GM18498 (cell line): ENCODE data around the gene IL1RL1.

ENCODE experiments used
- ATAC-seq: cut with Tn5 transposase; IDR thresholded peaks from one replicate; pipeline ENCODE4 v1.9.1; 2021; ENCODE audit warnings: mild to moderate bottlenecking, moderate library complexity; ENCODE audit not compliant: unreplicated experiment

Gene IL1RL1

DNA sequence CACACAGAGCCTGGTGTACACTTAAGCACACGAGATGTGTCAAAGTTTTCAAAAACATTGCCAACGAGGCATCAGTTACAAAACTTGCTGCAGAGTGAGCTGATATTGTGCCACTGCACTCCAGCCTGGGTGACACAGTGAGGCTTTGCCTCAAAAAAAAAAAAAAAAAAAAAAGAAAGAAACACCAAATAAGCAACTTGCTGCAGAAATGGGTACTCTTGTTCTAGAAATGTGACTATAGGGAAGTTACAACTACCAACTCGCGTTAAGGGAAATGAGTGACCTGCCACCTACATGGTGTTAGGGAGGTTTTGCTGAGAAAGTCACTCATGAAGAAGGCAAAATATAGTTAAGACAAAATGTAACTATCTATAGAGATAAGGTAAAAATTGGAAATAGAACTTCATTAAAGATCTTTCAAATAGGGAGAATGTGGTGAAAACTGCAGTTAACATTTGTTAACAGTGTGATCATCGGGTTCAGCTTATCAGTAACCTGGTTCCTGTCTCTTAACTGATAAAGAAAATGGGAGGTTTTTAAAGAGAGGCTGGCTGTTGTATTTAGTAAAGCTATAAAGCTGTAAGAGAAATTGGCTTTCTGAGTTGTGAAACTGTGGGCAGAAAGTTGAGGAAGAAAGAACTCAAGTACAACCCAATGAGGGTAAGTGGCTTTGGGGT is at the start of gene IL1RL1:
Gene IL1RL1, plus strand, starts transcription at position 600 of the 677 bp plus-strand sequence. CDS start 26,702 bp downstream, outside the sequence.
- no peak for ATAC-seq

DNA sequence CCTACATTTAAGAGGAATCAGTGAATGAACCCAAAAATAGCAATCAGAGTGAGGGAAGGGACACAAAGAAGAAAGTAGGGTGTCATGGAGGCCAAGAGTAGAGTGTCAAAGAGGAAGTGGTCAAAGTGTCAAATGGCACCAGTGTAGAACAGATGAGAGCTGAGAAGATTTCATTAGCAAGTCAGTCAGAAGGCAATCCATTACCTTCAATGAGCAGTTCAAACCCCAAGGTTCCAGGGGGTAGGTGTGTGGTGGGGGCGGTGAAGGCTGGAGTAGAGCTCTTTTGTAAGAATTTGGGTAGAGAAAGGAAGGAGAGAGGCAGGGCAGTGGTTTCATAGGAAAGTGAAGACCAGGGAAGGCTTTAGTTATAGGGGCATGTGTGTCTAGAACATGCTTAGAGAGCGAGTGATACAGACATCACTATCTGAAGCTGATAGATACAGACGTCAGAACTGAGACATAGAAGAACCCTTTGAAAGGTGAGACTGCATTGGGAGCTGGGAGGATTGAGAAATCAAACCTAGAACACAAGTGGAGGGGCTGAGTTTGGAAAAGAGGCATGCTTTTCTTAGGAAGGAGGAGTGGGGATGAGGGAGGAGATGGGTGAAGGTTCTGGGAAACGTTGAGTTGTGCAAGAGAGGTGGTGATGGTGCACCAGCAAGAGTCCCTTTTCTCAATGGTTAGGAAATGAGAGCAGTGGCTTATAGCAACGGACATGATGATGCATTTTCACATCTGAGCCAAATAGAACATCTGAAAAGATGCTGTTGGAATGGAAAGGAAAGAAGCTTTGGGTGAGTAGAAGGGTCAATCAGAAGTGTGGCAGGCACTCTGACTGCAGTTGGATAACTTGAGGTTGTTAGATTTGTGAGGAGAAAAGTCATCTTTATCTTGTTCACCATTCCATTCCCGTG is 48.9 kb upstream of the IL1RL1 start:
- ATAC-seq: no peak

DNA sequence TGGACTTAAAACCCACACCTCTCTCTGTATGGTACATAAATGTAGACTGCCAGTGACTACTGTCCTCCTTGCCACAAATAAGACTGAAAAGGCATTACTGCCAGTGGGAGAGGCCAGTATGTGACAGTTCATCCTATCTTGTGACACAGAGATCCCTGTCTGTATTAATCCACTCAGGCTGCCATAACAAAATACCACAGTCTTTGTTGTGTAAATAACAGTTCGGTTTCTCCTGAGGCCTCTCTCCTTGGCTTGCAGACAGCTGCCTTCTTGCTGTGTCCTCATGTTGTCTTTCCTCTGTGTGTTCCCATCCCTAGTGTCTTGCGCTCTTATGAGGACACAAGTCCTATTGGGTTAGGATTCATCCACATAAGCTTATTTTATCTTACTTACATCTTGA is 46.4 kb upstream of the IL1RL1 start:
- no peak for ATAC-seq

DNA sequence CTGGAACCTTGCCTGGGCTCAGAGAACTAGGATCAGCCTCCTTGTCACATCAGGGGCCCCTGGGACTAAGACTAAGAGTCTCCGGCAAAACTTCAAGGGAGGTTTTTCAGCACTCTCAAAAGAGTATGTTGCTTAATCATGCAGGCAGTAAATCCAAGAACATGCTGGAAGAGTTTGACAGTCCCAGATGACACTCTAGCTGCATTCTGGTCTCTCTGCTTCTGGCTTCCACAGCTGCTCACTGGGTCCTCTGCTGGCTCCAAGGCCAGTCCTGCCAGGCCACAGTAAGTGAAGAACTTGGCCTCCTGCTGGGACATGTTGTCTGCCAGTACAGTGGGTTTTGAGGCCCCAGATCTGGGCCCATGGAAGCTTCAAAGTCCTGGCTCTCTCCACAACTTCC is 45.2 kb upstream of the IL1RL1 start:
- no peak for ATAC-seq

DNA sequence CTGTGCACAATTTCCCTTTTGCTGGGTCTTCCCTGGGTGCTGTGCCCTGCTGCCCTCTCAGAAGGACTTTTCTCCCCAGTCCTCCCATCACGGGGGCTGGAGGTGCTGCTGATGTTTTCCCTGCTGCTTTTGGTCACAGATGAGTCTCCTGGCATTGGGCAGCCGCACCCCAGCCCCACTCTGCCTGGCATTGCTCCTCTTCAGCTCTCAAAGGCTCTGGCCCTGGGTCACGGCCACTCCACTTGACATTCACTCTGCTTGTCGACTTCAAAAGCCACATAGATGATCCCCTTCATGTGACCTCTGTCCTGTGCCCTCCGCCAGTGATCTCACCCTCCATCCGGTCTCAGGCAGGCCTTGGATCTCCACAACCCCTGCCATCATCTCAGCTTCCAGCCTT is 43.6 kb upstream of the IL1RL1 start:
- ATAC-seq: no peak

DNA sequence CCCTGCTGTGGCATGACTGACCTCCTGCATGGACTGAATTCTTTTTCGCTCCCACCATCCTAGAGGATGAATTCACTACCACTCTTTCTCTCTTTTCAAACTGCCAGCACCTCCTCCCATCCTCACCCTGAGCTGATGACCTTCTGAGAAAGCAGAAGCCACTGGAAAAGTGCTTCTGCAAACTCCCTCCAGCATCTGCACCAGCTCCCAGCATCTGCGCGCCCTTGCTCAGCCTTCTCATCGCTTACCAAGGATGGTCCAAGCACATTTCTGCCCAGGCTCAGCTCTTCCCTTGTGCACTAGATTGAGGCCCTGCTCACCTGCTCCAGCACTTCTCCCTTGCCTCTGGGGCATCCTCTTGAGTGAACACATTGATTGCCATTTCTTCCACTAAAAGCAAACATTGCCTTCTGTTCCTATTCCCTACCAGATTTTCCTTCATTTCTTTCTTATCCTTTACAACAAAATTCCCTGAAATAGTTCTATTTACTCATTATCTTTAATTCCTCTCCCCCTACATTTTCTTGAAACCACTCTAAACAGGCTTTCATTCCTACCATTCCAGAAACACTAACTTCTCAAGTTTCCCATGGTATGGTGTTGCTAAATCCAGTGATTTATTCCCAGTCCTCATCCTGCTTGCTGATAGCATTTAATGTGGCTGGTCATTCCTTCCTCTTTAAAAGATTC is 42.7 kb upstream of the IL1RL1 start:
- no peak for ATAC-seq

DNA sequence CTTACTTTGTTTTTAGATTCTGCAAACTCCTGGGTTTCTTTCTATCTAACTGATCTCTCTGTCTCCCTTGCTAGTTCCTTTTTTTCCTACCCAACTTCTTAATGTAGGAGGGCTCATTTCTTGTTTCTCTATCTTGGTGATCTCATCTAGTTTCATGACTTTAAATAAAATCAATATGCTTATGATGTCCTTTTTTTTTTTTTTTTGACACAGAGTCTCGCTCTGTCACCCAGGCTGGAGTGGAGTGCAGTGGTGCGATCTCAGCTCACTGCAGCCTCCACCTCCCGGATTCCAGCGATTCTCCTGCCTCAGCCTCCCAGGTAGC is 42.2 kb upstream of the IL1RL1 start:
- ATAC-seq: no peak

DNA sequence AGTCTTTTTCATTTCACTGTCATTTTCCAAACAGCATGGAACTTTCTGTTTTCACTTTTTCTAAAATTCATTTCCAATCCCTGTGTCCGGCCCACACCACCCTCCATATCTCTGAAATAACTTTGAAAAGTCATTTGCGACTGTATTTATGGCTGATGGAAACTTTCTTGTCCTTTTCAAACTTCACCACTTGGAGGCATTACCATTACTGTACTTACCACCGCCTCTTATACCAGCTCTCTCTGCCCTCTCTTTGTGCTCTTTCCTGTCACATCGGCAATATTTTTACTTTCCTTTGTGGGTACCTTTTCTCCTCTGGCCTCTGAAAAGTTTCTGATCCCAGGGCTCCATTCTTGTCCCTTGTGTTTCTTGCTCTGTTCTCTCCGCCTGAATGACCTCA is 39.5 kb upstream of the IL1RL1 start:
- ATAC-seq: no peak

DNA sequence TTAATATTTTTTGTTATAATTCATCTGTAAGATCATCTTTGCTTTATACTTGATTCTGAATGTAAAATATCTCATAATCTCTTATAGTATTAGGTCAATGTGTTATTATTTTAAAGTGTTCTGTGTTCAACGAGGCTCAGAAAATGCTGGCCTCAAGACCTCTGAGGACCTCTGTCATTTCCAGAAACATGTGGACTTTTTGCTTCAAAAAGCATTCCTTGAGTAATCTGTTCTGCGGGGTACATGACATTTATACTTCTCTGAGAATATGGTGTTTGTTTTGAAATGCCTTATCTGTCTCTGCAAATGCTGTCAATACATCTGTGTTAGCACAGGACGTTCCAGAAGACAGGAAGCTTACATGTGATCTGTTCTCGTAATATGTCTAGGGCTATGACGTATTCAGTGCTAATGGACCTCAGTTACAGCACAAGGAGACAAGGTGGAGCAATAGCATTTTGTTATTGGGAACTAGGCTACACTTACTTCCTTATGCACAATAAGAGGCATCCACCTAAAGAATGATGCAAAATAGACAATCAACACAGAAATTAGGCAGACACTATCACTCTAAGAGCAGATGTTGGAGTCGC is 37.6 kb upstream of the IL1RL1 start:
- ATAC-seq: no peak

DNA sequence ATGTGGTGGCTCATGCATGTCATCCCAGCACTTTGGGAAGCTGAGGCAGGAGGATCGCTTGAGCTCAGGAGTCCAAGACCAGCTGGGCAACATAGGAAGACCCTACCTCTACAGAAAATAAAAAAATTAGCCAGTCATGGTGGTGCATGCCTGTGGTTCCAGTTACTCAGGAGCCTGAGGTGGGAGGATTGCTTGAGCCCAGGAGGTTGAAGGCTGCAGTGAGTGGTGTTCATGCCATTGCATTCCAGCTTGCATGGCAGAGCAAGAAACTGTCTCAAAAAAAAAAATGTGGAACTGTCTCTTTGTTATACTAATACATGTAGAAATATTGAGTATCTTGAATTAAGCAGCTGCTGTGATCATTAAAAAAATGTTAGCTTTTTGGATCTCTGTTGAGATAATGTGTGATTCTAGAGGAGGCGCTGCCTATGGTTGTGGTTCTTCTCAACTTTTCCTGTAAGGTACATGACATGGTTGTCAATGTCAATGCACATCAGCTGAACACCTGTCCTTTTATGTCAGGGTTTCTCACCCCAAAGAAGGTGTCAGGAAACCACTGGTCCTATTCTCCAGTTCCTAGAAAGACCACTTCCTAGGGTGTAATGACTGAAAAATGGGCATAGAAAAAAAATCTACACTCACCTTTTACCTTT is 34.7 kb upstream of the IL1RL1 start:
- ATAC-seq: no peak

DNA sequence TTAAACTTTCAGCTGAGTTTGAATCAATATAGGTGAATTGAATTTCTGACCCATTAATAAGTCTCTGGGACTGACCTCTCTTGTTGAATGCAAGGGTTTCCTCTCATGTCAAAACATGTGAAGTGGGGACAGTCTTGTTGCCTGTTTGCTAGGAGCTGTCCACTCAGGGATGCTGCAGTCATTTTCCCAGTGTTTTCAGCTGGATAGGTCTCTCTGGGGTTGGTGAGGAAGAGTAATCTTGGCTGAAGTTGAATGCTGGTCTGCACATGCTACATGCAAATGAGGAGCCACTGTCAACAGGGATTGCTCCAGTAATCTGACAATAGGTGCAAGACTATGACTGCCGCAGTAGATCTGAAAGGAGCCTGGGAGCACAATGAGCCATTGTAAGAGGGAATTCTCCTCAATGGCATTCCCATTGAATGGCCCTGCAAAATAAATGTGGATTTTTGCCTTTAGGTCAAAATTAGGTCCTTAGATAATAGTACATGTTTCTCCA is 34.1 kb upstream of the IL1RL1 start:
- ATAC-seq: no peak

DNA sequence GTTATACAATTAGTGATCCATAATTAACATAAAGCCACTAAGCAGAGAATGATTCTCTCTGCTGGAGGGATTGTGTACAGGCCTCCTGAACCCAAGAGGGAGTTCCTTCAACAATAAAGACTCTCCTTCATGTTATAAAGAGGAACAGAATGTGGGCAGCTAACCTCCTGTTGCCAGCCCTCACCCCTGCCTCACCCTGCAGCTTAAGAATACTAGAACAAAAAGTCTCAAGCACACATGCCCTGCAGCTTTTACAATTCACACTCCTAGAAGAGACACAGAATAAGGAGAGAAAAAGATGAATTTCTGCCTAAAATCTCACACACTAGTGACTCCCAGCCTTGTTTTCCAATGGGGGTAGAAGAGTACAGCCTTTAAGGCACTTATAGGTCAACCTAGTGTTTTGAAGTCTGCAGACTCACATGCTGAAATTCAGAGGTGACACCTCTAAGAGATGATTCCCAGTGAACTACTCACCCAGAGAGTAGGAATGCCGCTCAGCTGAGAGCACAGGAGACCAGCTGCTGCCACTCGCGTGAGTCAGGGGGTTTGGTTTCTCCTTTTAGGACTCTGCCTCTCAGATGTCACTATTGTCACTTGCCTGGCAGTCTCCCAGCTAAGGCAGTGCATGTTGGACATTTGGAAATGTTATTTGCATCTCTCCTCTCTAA is 32.5 kb upstream of the IL1RL1 start:
- no peak for ATAC-seq

DNA sequence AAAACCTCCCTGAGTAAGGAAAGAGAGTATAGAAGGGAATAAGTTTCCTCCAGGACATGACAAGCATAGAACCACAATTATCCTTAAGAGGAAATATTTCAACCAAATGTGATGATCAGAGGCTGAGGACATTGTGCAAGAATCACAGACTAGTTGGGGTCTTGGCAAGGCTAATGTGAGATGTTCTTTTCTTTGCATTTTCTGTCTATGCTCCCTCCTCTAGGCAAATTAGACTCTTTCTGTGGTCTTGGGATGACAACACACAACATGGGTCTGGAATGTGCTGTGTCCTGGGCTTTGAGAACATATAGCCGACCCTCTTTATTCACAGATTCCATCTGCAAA is 32.0 kb upstream of the IL1RL1 start:
- no peak for ATAC-seq

DNA sequence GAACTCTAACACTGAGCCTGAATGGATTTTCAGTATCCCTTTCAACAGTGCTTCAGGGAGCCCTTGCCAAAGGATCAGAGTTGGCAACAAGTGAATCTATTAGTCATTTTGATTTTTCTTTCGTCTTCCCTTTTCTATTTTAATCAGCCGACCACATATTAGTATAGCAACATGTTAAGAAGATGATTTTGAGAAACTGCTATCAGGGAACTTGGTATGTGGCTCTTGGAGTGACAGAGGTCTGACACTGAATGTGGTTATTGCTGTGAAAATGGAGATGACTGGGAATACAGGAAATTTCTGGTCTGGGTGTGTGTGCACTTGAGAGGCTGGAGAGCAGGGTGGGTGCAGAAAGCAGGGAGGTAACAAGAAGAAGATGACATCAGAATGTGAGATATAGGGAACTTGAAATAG is 28.7 kb upstream of the IL1RL1 start:
- ATAC-seq: no peak

DNA sequence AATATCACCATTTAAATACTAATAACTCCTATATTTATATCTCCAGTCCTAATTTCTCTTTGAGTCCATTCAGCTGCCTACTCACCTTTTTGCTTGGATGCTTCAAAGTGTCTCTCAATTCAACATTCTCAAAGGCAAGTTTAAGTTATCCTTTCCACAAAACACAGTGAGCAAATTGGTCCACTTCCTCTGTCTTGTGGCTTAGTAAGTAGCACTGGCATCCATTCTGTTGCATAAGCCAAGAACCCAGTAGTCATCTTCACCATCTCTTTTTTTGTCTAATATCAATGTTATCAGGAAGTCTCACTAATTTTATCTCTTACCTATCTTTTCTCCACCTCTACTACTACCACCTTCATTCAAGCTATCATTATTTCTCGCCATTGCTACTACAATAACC is 27.4 kb upstream of the IL1RL1 start:
- ATAC-seq: no peak

DNA sequence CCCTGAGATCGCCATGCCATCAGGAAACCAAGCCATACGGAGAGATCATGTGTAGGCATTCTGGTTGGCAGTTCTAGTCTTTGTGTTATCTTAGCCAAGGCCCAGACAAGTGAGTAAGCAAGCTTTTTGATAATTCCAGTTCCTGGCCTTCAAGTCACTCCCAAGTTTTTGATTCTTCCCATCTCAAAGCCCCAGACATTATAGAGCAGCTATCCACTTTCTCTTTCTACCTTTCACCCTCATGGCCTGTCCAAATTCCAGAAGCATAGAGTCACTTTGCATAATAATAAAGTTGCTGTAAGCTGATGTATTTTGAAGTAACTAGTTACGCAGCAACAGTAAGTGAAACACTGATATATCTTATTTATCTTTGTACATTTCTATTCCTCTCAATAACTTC is 26.8 kb upstream of the IL1RL1 start:
- no peak for ATAC-seq

DNA sequence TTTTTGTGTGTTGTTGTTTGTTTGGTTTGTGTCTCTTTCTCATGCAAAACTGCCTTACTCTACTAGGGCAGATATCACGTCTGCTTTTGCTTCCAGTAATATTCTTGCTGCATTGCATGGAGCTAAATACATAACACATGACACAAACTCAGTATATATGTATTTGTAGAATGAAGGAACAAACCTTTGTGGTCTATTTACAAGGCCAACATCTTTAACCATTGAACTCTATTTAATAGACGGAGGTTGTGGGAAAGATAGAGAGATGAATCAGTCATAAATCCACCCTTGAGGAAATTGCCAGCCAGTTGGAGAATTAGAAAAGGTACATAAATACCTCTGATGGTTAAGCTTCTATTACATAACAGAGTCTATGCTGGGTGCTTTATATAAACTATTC is 26.0 kb upstream of the IL1RL1 start:
- no peak for ATAC-seq

DNA sequence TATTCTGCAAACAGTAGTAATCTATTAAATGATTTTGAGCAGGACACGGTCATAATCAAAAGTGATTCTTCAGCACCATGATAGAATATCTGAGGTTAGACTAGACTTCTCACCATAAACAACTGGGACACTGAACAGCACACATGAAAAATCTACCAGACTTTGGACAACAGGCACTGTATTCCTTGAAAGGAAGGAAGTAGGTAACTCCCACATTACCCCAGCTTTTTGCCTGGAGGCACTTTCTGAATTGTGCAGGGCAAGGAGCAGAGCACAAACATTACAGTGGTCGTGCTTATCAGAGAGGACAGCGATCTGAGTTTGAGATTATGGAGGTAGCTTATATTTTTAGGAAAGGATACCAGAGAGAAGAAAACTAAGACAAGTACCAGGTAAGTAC is 25.3 kb upstream of the IL1RL1 start:
- no peak for ATAC-seq

DNA sequence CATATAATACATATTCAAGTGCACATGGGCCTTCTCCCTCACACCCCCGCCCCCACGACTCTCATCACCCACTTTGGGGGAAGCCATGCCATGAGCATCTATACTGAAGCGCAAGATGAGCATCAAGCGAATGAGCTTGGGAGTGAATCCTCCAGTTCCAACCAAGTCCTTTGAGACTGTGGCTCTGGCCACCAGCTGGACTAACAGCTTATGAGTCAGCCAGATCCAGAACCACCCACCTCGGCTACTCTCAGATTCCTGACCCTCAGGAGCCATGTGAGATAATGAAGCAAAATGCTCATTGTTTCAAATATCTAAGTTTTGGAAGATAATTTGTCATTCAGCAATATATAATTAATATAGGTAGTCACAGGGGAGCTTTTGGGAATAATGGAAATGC is 22.2 kb upstream of the IL1RL1 start:
- no peak for ATAC-seq

DNA sequence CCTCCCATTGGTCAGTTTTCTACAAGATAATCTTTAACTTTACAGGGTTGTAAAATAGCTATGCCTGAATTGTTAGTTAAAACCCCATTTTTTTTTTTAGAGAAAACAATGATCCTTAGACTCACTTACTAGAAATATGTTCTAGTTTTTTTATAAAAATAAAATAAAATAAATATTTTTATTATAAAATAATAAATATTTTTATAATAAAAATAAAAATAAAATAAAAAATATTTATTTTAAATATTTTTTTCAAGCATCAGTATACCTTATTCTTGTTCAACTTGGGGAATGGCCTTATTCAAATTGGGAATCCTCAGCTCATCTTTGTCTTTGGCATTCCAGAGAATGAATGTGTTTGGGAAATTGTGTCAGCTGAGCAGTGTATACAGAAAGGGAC is 20.8 kb upstream of the IL1RL1 start:
- ATAC-seq: no peak
